Measurements from ENCODE around the gene PLXNB3.
"Not testable (repeated sequence)": the region's sequence is repeated elsewhere in the genome, so short reads cannot be mapped to it uniquely, and the experiment has no call there.

Gene PLXNB3

GRCh38 chrX:153733651-153734240, 30.3 kb upstream of the PLXNB3 start:
- FAIRE-seq: no peak

GRCh38 chrX:153734871-153735270, 29.2 kb upstream of the PLXNB3 start:
- no peak for FAIRE-seq

GRCh38 chrX:153735274-153735673, 28.8 kb upstream of the PLXNB3 start:
- FAIRE-seq: no peak

GRCh38 chrX:153736071-153736820, 27.8 kb upstream of the PLXNB3 start:
- no peak for FAIRE-seq

GRCh38 chrX:153736871-153737441, 27.1 kb upstream of the PLXNB3 start:
- FAIRE-seq: no peak

GRCh38 chrX:153738056-153738605, 25.9 kb upstream of the PLXNB3 start:
- FAIRE-seq: no peak

- FAIRE-seq: no peak
Observed at GRCh38 chrX:153739754-153740486, 24.1 kb upstream of the PLXNB3 start.

- no peak for FAIRE-seq
Observed at GRCh38 chrX:153740631-153741222, 23.3 kb upstream of the PLXNB3 start.

- no peak for FAIRE-seq
Observed at GRCh38 chrX:153741446-153741845, 22.6 kb upstream of the PLXNB3 start.

- FAIRE-seq: not testable (repeated sequence)
Observed at GRCh38 chrX:153742111-153742510, 21.9 kb upstream of the PLXNB3 start.

GRCh38 chrX:153742796-153743467, 21.1 kb upstream of the PLXNB3 start:
- FAIRE-seq: not testable (repeated sequence)

GRCh38 chrX:153743468-153744209, 20.4 kb upstream of the PLXNB3 start:
- not testable (repeated sequence) for FAIRE-seq

GRCh38 chrX:153744210-153745066, 19.6 kb upstream of the PLXNB3 start:
- FAIRE-seq: no peak

- FAIRE-seq: not testable (repeated sequence)
Observed at GRCh38 chrX:153745067-153745433, 19.0 kb upstream of the PLXNB3 start.

GRCh38 chrX:153746359-153746758, 17.7 kb upstream of the PLXNB3 start:
- FAIRE-seq: no peak

GRCh38 chrX:153746991-153747390, 17.1 kb upstream of the PLXNB3 start:
- not testable (repeated sequence) for FAIRE-seq

- not testable (repeated sequence) for FAIRE-seq
Observed at GRCh38 chrX:153749017-153749416, 15.0 kb upstream of the PLXNB3 start.

GRCh38 chrX:153750127-153750774, 13.8 kb upstream of the PLXNB3 start:
- FAIRE-seq: no peak

- FAIRE-seq: no peak
Observed at GRCh38 chrX:153755136-153755535, 8.9 kb upstream of the PLXNB3 start.

- no peak for FAIRE-seq
Observed at GRCh38 chrX:153761863-153762262, 2.2 kb upstream of the PLXNB3 start.

Measured in G401.6 (cell line).